Prostate gland (tissue), 2 donors: Measurements from ENCODE around the gene RNU7-1. TPM values are rescaled to one million over a fixed set of nuclear protein-coding genes. Genes with fewer than 3 reads are reported as not detected.
A peak's percentile ranks its signal among the peaks of the same experiment; 100 is the strongest.

Experiments
- DNase-seq: peaks from one replicate; pipeline ENCODE4 v3.0.0-alpha.2; 2019; ENCODE audit warnings: low spot score
- H3K27ac ChIP-seq, 2 donors: fragments of 200-600 bp; sonication (generic); 2 replicates each; pipeline ENCODE4 v1.5.1; 2017 to 2019
- H3K27me3 ChIP-seq: fragments of 200-600 bp; sonication (generic); replicated peaks from 2 replicates; pipeline ENCODE4 v1.5.1; 2019; ENCODE audit not compliant: insufficient read depth
- H3K36me3 ChIP-seq, 2 donors: fragments of 200-600 bp; sonication (generic); 1 replicate in 1 of 2; 2 replicates in 1 of 2; pipeline versions ENCODE4 v1.5.1 to v1.8.1; 2017 to 2019
- H3K4me1 ChIP-seq: fragments of 200-600 bp; sonication (generic); replicated peaks from 2 replicates; pipeline ENCODE4 v1.5.1; 2019
- H3K4me3 ChIP-seq, 2 donors: fragments of 200-600 bp; sonication (generic); 2 replicates each; pipeline ENCODE4 v1.5.1; 2017 to 2019
- H3K9me3 ChIP-seq: fragments of 200-600 bp; sonication (generic); 2 replicates; pipeline ENCODE4 v1.5.1; 2017
- POLR2A ChIP-seq: fragments of 450-650 bp; IDR thresholded peaks from one replicate; pipeline ENCODE4 v1.6.1; 2016; ENCODE audit warnings: antibody characterized with exemption, mild to moderate bottlenecking
- POLR2AphosphoS5 ChIP-seq: sonication (generic); formaldehyde crosslinking; IDR thresholded peaks from one replicate; pipeline ENCODE4 v1.6.1; 2017; ENCODE audit warnings: antibody characterized with exemption
- WGBS: methylation state at CpG from one replicate; pipeline ENCODE4 v1.1.5; 2018; 5-methylcytosine and 5-hydroxymethylcytosine counted together
- intact Hi-C: fragments of 100-400 bp; cut with DNase I; formaldehyde crosslinking; loops from one replicate; pipeline ENCODE4 v1.14.2; 2022
- total RNA-seq, 2 donors: library from RNA; depleted of rRNA; stranded (reverse); fragments of >200 nt; gene quantifications; one replicate each; pipeline ENCODE4 v1.1.0, GENCODE V29; 2016
- TF ChIP-seq, protein P1 (sequence below), 4 experiments: fragments of 200-600 bp in 2 of 4; fragments of 450-650 bp in 2 of 4; sonication (generic) in 2 of 4; IDR thresholded peaks; 1 replicate in 3 of 4; 2 replicates in 1 of 4; pipeline ENCODE4 v1.5.1; 2016 to 2019; ENCODE audit warnings: antibody characterized with exemption in 4 of 4, mild to moderate bottlenecking in 2 of 4, moderate library complexity in 2 of 4

Gene RNU7-1
- total RNA-seq, 2 donors from 2014 or later = not detected

DNA sequence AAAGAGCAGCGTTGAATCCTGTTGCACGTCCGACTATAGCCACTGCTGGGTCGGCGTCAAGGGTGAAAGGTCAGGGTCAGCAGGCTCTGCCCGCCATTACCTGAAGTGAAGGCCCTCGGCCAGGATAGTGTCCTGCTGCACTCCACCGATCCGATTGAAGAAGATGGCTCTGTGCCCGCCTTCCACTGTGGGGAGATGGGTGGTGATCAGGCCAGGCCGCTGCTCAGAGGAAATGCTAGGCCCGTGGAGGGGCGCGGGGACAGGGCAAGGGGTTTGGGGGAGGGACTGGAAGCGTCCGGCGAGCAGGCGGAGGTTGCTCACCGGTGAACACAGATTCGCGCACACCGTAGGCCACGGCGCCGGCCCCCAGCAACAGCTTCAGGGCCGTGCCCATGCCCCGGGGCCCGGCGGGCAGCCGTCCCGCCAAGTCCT, 26.5 kb downstream of the RNU7-1 start:
- WGBS = under 1% methylated on average over 31 of the region's 31 CpGs
- Histone ChIP-seq H3K27ac (peak overlapping the region; percentile 84 to 88), H3K4me1 (peaks cover 20% of the 10 kb centered on the region), H3K4me3 (peak overlapping the region; percentile 72 to 75), H3K9me3 (no peaks in the 10 kb centered on the region), H3K36me3 (peaks cover 4 to 28% of the 10 kb centered on the region in 2 donors), H3K27me3 (no peaks in the 10 kb centered on the region)
- TF ChIP-seq, protein P1, sequence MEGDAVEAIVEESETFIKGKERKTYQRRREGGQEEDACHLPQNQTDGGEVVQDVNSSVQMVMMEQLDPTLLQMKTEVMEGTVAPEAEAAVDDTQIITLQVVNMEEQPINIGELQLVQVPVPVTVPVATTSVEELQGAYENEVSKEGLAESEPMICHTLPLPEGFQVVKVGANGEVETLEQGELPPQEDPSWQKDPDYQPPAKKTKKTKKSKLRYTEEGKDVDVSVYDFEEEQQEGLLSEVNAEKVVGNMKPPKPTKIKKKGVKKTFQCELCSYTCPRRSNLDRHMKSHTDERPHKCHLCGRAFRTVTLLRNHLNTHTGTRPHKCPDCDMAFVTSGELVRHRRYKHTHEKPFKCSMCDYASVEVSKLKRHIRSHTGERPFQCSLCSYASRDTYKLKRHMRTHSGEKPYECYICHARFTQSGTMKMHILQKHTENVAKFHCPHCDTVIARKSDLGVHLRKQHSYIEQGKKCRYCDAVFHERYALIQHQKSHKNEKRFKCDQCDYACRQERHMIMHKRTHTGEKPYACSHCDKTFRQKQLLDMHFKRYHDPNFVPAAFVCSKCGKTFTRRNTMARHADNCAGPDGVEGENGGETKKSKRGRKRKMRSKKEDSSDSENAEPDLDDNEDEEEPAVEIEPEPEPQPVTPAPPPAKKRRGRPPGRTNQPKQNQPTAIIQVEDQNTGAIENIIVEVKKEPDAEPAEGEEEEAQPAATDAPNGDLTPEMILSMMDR (IDR thresholded peaks at IDR 0.05) = no peak
- TF ChIP-seq POLR2AphosphoS5 (no peak), POLR2A (no peak)
- intact Hi-C loops = loop anchor here (5.0 kb wide), 1 partner anchor 47 kb away; the partner anchor contains the start of gene LPCAT3
- no peak for DNase-seq

- H3K4me3 ChIP-seq = no peak overlapping the region
- H3K27me3 ChIP-seq = no peaks in the 10 kb centered on the region
- peaks cover 11 to 18% of the 10 kb centered on the region in 2 donors for H3K36me3 ChIP-seq
- WGBS = 93% methylated on average over 6 of the region's 6 CpGs
- TF ChIP-seq, protein P1 (IDR thresholded peaks at IDR 0.05) = no peak
- no peak for TF ChIP-seq POLR2A
- H3K9me3 ChIP-seq = no peaks in the 10 kb centered on the region
- intact Hi-C loops = loop anchor here (5.0 kb wide), 1 partner anchor 43 kb away; the partner anchor contains the start of gene LPCAT3
- no peak overlapping the region for H3K27ac ChIP-seq
- H3K4me1 ChIP-seq = peaks cover 3% of the 10 kb centered on the region
- no peak for DNase-seq
Observed at GRCh38 chr12:6974180-6974579, 30.6 kb downstream of the RNU7-1 start.

DNA sequence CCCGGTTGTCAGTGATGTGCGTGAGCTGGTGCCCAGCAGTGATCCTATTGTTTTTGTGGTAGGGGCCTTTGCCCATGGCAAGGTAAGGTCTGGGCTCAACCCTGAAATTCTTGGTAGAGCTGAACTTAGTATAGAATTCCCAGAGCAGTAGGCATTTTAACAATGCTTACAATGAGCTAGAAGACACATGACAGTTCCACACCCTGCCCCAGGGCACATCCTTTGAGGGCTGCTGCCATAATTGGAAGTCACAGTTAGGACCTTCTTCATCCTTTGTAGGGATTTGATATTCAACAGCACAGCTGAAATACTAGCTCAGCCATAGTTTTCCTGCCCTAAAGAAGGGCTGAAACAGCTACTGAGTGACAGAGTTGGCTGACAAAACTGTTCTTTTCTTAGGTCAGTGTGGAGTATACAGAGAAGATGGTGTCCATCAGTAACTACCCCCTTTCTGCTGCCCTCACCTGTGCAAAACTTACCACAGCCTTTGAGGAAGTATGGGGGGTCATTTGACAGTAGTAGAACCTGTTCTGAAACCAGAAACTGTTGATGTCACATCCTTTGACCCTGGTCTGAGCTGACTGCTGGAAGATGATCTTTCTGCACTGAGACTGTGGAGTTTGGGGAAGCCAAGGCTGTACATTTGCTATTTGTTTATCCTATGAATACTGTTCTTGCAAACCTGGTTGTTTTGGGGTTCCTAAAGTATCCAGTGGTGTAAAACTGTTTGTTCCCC, 31.8 kb downstream of the RNU7-1 start:
- H3K4me3 ChIP-seq = no peak overlapping the region
- peaks cover 11 to 18% of the 10 kb centered on the region in 2 donors for H3K36me3 ChIP-seq
- H3K4me1 ChIP-seq = no peaks in the 10 kb centered on the region
- no peaks in the 10 kb centered on the region for H3K9me3 ChIP-seq
- TF ChIP-seq, protein P1 (IDR thresholded peaks at IDR 0.05) = no peak
- TF ChIP-seq POLR2A (no peak), POLR2AphosphoS5 (no peak)
- no peak for DNase-seq
- no peak overlapping the region for H3K27ac ChIP-seq
- H3K27me3 ChIP-seq = no peaks in the 10 kb centered on the region
- 92% methylated on average over 2 of the region's 2 CpGs for WGBS
- intact Hi-C loops = no loop called here

GRCh38 chr12:6977653-6978052, 34.0 kb downstream of the RNU7-1 start:
- intact Hi-C loops = no loop called here
- TF ChIP-seq, protein P1 (IDR thresholded peaks at IDR 0.05) = no peak
- TF ChIP-seq POLR2AphosphoS5 (no peak), POLR2A (no peak)
- no peak overlapping the region for H3K4me3 ChIP-seq
- WGBS = 73% methylated on average over 10 of the region's 10 CpGs
- peak overlapping the region; percentile 18 to 69 for H3K27ac ChIP-seq
- H3K27me3 ChIP-seq = no peaks in the 10 kb centered on the region
- H3K36me3 ChIP-seq = peaks cover 14 to 30% of the 10 kb centered on the region in 2 donors
- no peaks in the 10 kb centered on the region for H3K9me3 ChIP-seq
- no peaks in the 10 kb centered on the region for H3K4me1 ChIP-seq
- DNase-seq = no peak

GRCh38 chr12:6978188-6978587, 34.6 kb downstream of the RNU7-1 start:
- intact Hi-C loops = no loop called here
- Histone ChIP-seq H3K27me3 (no peaks in the 10 kb centered on the region), H3K4me3 (no peak overlapping the region), H3K9me3 (no peaks in the 10 kb centered on the region), H3K36me3 (peaks cover 18 to 30% of the 10 kb centered on the region in 2 donors), H3K4me1 (no peaks in the 10 kb centered on the region), H3K27ac (peak overlapping the region; percentile 18 to 69)
- DNase-seq = no peak
- TF ChIP-seq POLR2A (no peak), POLR2AphosphoS5 (no peak)
- TF ChIP-seq, protein P1 (IDR thresholded peaks at IDR 0.05) = no peak
- WGBS = 57% methylated on average over 6 of the region's 6 CpGs
